ENCODE results near the gene C19orf12.
"Not testable (repeated sequence)": the region's sequence is repeated elsewhere in the genome, so short reads cannot be mapped to it uniquely, and the experiment has no call there.

The C19orf12 gene

DNA sequence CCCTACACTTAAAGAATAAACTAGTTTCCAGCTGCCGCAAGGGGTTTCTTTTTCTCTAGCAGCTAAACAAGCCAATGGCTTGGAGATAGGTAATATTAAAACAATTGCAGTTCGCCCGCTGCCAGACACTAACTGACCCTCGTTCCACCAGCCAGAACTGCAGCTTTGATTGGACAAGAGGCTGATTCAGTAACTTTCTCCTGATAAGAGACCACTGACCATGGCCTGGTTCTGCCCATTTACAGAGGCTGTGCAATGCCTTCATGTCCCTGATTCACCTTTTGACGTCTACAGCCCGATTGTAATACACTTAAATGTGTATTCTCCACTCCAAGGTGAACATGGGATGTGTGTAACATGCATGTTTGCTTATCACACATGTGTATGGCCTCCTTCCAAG, 12.8 kb upstream of the C19orf12 start:
- no peak for FAIRE-seq

DNA sequence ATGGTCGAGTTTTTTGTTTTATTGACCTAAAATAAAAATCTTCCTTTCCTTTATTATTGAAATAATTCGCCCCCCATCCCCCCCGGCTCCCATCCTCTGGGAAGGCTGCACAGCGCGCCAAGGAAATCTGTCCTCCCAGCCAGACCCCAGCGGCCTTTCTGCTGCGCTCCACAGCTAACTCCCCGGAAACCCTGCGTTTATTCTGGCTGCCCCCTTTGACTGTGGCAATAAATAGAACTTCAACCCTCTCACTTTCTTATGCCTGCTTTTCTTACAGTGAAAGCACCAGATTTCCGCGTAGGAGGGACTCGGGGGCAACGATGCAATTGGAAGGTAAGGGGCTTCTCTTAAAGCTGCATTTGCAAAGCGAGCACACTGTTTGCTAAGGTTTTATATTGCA, 9.7 kb upstream of the C19orf12 start:
- FAIRE-seq, result no peak

DNA sequence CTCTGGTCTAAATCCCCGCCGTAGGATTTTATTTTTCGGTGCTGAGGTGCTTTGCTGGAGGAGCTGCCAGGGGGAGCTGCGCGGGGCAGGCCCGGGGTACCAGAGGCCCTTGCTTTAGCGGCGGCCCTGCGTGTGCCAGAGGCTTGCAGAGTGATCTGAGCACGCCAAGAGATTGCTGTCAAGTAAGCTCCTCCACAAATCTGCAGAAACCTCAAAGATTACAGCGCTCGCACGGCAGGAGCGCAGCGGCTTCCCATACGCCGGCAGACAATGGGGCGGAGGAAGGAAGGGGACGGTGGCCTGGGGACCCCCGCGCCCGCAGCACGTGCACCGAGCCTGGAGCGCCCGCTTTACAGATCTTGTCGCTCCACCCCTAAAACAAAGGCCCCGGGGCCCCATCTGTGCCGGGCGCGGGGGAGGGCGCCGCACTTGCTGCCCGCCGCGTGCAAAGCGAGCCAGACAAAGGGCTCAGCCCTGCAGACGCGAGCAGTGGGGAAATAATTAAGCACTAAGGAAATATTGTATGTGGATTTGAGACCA, 9.1 kb upstream of the C19orf12 start:
- no peak for FAIRE-seq

DNA sequence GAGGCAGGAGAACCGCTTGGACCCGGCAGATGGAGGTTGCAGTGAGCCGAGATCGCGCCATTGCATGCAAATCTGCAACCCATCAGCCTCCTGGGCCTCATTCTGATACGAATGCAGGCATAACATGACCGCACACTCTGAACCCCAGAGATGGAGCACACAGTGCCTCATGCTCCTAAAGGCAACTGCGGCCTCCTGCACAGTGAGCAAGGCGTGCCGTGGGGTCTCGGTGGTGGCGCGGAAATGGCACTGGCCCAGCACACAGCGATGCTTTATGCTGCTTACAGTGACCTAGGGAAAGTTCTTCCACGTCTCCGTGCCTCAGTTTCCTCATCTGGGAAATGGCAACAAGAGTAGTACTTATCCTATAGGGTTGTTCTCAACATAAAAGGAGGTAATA, 2.0 kb upstream of the C19orf12 start:
- FAIRE-seq, result no peak

DNA sequence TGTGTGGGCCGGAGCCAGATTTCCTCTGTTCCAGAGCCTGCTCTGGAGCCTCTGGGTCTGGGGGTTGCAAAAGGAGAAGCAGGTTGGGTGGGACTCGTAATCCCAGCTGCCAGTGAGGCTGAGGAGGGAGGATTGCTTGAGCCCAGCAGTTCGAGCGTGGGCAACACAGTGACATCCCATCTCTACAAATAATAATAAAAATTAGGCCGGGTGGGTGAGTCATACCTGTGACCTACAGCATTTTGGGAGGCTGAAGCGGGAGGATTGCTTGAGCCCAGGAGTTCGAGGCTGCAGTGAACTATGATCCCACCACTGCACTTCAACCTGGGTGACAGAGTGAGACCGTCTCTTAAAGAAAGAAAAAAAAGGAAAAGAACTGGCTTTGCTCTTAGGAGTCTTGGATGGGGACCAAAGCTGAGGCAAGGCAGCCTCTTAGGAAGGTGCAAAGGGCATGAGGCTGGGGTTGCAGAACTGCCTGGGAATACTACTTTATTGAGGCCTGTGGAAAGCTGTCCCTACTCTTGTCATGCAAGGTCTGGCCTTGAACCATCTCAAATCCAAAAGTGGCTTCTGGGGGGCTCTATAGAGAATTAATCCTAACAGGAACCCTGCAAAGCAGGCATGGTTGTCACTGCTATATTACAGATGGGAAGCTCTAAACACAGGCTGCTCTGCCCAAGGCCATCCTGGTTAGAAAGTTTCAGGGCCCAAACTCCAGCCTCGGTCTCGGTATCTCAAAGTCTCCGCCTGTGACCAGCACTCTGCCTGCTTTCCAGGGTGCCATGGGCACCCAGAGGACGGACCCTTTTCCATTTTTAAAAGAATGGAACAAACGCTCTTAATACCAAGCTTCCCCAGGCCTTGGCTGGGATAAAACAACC, 880 bp upstream of the C19orf12 start:
- FAIRE-seq, result no peak

DNA sequence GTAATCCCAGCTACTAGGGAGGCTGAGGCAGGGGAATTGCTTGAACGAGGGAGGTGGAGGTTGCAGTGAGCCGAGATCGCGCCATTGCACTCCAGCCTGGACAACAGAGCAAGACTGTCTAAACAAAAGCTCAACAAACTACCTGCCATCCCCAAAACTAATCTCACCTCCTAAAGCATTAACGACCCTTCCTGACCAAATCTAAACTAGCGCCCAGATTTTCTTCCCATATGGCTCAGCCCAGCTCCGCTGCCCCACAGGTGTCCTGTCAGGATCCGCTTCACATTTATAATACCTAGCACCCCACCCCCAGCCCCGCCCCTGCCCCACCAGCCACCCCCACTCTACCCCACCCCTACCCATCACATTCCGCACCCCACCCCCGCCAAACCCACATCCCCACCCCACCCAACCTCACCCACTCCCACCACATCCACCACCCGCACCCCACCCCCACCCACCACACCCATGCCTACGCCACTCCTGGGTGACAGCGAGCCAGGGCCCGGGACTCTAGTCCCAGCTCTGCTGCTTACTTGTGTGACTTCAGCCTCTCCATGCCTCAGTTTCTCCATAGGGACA, 599 bp downstream of the C19orf12 start:
- no peak for FAIRE-seq

DNA sequence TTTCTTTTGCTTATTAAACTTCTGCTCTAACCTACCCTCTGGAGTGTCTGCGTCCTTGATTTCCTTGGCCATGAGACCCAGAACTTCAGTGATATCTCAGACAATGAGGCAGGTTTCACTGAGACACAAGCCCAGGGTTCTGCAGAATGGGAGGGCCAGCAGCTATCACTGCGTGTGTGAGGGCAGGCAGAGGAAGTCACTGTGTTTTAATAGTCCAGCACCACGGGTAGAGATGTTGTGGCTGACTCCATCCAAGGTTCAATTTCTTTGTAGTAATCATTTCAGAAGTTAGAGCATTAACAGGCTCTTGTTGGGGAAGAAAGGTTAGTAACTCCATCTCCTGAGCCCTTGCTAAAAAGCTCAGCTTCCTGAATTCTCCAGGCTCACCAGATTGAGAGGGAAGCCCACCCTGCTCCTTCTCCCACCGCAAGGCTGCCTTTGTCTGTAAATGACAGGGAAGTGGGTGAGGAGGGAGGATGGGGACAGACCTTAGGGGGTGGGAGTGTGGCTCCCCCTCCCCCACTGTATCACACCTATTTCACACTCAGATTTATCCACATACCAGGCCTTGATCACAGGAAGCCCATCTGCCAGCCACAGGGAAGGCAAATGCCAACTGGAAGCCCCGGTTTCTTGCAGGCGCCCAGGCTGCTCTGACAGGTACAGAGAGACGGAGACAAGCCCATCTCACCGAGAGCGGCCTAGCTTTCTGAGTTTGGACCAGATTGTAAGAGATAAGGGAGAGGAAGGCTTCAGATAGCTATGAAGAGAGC, 2.1 kb downstream of the C19orf12 start:
- FAIRE-seq, result no peak

DNA sequence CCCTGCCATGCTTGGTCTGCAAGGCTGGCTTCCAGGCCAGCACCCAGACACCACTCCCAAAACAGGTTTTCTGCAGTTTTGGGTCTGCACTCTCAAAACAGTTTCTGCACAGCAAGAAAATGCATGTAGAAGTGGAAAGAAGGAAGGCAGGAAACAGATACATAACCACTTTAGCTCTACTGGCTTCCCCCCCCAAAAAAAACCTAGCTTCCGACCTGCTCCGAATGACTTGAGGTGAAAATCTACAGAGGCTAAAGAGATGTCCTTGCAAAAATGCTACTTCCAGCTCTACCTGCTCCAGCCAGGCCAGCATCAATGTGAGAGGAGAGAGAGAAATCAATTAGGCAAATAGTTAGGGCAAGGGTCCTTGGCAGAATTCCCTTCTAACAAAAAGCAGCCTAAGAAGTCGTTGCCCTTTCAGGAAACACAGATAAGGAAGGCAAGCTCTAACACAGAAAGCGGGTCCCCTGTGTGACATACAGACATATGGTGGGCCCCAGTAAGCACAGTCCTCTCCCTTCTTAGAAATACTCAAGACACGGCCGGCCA, 3.4 kb downstream of the C19orf12 start:
- FAIRE-seq, result no peak

DNA sequence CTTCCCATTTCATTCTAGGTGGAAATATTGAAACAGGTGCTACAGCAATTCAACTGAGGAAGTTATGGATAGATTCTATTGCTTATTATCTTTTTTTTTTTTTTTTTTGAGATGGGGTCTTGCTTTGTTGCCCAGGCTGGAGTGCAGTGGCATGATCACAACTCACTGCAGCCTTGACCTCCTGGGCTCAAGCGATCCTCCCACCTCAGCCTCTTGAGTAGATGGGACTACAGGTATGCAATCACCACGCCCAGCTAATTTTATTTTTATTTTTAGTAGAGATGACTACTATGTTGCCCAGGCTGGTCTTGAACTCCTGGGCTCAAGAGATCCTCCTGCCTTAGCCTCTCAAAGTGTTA, 5.6 kb downstream of the C19orf12 start:
- not testable (repeated sequence) for FAIRE-seq

DNA sequence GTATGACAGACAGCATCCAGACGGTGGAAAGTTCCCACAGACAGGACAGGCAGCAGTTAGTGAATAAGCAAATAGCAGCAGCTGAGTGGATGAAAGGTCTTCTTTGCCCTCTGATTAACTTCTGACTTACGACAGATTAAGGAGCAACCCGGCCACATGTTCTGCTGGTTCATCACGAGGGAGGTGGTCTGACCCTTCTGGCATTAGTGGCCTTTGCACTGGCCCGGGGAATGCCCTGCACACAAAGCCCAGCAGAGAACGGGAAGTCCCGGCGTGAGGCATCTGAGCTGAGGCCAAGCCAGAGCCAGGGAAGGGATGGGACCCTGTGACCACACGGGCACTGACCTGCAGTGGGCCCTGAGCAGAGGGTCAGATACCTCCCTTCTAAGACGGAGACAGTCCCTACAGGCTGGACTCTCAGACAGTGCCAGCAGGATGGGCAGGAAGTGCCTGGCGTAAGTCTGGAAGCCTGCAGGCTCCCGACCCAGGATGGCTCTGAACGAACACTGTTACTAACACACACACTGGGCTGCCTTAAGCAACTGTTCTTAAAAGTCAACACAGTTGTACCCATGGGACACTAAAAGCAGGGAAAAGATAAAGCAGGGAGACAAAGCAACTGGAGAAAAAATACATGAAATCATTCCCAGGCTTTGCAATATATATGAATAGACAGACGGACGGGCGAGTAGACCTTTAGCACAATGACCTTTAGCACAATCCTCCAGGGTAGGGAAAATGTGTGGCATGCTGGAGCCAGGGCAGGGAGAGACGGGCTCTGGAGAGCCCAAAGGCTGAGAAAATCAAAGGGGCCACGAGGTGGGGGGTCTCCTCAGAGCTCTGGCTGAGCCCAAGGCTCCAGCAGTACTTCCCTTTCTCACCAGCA, 6.3 kb downstream of the C19orf12 start:
- FAIRE-seq, result no peak

DNA sequence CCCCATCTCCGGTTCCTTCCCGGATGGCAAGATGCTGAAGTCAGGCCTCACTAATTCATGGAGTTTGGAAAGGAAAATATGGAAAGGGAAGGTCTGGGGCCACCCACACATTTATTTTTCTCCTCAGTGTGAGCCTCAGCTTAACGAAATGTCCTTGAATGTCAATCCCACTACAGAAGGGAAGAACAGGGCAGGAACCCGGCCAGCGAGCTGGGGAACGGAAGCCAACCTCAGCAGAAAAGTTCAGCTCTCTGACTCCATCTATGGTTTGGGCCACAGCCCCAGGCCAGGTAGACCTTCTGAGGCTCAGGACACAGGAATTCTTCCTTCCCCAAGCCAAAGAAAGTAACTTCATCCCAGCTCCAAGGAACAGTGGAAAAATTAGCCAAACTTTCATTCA, 8.4 kb downstream of the C19orf12 start:
- FAIRE-seq, result no peak

DNA sequence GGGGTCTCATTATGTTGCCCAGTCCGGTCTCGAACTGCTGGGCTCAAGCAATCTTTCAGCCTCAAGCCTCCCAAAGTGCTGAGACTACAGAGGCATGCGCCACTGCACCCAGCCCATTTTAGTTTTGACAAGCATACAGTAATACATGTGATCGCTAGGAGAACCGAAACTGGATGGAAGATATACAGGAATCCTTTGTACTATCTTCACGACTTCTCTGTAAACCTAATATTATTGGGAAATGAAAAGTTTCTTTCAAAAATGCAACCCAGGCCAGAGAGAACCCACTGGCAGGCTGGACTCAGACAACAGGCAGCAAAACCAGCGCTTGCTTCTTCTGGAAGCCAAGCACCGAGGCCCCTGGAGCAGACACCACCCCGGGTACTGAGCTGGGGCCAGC, 9.4 kb downstream of the C19orf12 start:
- FAIRE-seq, result no peak

DNA sequence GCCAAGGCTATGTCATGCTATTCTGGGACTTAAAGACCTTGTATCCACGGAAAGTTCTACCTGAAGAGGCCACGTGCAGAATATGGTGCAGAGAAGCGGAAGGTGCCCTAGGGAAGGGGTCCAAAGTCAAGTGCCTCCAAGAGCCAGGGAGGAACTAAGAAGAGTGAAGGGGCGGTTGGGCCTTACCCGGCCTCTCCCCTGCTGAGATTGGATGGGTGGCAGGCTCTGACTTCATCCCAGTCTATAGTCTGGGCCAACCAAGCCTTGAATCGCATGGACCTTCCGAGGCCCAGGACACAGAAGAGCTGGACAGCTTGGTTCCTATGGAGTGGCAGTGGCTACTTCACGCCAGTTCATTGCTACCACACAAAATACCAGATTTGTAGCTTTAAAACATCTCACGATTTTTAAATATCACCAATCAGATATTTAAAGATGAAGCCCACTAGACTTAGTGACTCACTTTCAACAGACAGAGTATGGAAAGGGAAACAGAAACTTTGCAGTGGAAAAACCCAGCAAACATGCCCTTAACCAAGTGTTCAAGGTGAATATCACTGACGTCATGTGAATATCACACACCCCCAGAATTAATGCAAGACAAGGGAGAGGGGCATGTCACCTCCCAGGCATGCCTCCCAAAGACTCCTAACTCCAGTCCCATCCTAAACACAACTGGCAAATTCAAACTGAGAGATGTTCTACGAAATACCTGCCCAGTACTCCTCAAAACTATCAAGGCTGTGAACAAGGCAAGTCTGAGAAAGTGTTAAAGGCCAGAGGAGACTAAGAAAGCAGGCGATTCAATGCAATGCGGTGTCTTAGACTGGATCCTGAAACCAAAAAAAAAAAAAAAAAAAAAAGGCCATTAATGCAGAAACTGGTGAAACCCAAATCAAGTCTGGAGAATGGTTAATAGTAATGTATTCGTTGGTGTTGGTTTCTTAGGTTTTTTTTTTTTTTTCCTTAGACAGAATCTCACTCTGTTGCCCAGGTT, 10.2 kb downstream of the C19orf12 start:
- no peak for FAIRE-seq

DNA sequence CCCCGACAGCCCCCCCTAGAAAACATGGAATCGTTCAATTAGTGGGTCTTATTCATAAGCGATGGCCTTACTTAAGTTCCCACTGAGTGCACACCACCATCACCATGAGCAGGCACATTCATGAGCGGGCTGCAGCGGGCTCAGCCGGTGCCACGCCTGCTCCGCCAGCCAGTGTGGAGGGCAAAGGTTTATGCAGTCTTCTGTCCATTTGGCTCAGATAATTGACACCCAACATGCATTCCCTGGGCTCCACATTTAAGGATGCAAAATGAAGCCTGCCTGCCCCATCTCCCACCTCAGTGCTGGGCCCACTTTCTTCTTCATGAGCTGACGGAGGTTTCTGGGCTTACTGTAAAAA, 12.1 kb downstream of the C19orf12 start:
- no peak for FAIRE-seq

DNA sequence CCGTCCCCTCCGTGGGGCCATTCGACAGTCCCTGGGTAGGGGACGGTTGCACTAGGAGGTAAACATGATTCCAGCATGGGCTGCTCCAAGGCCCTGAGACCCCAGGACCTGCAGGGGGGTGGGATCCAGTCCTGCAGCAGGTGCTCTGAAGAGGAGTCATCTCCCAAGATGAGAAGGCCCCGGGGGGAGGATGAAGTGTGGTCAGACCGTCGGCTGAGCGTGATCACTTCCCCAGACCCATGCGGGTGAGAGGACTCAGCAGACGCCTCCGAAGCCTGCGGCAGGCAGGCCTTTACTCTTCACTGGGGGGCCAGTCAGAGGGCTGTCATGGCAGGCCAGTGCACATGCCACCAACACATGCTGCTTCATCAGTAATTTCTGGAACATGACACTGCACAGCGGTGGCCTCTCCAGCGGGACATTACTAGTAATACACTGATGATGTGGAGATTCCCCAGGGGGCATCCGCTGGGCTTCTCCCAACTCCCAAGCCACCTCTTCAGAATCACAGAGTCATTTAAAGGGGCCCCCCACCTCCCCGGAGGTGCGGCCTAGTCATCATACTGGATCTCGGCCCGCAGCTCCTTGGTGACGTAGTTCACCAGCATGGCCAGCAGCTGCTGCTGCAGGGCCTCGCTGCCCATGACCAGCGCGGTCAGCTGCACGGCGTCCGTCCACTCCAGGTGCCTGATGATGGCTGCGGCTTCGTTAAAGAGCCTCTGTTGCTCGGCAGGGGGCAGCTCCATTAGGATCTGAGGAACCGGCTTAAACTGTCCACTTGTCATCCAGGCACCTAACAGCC, 12.7 kb downstream of the C19orf12 start:
- FAIRE-seq, result no peak

DNA sequence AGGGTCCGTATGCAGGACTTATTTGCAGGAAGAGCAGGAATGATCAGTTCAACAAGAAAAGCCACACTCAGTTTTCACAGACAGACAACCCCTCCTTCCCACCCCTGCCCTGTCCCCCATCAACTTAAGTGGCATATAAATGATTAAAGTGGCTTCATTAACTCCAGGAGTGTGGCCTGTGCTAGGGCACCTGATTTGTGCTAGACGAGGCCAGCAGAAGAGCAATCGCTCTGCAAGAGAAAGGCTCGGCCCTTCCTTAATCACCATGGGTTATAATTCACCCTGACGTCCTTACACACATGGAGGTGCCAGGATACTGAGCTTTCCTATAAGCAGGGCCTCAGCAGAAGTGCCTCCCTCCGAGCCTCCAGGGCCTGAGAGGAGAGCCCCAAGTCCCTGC, 14.6 kb downstream of the C19orf12 start:
- FAIRE-seq, result no peak

DNA sequence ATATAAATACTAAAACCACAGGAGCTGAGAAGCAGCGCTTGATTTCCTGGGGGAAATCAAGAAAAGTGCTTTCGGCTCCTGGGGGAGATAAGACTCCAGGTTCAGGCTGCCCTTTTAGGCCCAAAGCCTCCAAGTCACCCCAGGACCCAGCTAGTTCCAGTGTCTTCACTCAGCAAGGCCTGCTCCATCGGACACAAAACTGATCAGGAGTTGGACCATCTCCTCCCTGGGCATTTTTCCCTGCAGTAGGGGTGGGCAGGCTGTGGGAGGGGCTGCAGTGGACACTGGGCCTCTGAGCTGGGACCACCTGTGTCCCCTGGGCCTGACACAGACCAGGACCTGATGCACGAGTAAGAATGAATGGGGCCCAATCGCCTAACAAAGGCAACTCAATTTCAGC, 15.2 kb downstream of the C19orf12 start:
- no peak for FAIRE-seq

DNA sequence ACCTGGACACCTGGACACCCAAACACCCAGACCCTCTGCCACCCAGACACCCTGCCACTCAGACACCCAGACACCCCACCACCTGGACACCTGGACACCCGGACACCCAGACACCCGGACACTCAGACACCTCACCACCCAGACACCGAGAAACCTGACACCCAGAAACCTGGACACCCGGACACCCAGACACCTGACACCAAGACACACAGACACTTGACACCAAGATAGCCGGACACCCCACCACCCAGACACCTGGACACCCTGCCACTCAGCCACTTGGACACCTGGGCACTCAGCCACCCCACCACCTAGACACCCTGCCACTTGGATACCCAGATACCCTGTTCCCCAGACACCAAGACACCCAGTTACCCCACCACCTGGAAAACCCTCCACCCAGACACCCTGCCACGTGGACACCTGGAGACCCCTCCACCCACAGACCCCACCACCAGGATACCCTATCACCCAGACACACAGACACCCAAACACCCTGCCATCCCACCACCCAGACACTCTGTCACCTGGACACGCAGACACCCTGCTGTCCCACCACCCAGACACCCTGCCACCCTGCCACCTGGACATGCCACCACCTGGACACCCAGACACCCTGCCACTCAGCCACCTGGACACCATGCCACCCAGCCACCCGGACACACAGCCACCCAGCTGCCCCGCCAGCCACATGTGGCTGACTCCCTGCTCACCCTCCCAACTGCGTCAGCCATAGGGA, 17.4 kb downstream of the C19orf12 start:
- FAIRE-seq, result no peak

DNA sequence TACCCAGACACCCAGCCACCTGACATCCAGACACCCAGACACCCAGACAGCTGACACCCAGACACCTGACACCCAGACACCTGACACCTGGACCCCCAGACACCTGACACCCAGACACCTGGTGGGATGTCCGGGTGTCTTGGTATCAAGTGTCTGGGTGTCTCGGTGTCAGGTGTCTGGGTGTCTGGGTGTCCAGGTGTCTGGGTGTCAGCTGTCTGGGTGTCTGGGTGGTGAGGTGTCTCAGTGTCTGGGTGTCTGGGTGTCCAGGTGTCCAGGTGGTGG, 18.6 kb downstream of the C19orf12 start:
- FAIRE-seq, result no peak

Measured in islet of Langerhans (tissue), 1 donor.